ENCODE measurements around the gene KREMEN1.
A peak's percentile ranks its signal among the peaks of the same experiment; 100 is the strongest.

KREMEN1 gene

GRCh38 chr22:29152954-29153719, 80.3 kb downstream of the KREMEN1 start:
- ATAC-seq (no peak), DNase-seq (no peak)
- peaks cover 9% of the 10 kb centered on the region for H3K4me1 Mint-ChIP-seq
- no peak overlapping the region for H3K4me3 Mint-ChIP-seq
- peaks cover 64% of the 10 kb centered on the region for H3K27me3 Mint-ChIP-seq
- no peak overlapping the region for H3K27ac Mint-ChIP-seq
- H3K9me3 Mint-ChIP-seq, result no peaks in the 10 kb centered on the region

- ATAC-seq (peak; percentile 82), DNase-seq (peak; percentile 73 to 74)
- Mint-ChIP-seq H3K4me3 (peak overlapping the region; percentile 27 to 35), H3K4me1 (peaks cover 9% of the 10 kb centered on the region), H3K27ac (no peak overlapping the region), H3K9me3 (no peaks in the 10 kb centered on the region), H3K27me3 (peaks cover 68% of the 10 kb centered on the region)
Observed at GRCh38 chr22:29154364-29155048, 81.7 kb downstream of the KREMEN1 start.

DNA sequence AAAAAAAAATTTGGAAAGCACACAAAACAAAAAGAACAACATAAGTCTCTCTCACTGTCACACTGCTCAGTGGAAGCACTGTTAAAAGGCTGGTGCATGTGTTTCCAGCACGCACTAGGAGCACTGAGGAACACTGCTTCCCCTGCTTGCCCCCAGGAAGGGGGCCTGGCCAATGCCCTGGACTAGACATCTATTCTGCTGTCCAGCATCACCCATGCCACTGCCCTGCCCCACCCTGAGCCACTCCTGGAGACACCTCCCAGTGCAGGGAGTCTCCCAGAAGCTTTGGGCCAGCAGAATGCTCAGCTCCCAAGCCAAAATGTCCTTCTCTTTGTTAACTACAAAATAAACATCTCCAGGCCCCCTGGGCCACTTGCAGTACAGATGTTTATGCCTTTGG, 83.1 kb downstream of the KREMEN1 start:
- Mint-ChIP-seq H3K27me3 (peaks cover 79% of the 10 kb centered on the region), H3K27ac (no peak overlapping the region), H3K4me3 (no peak overlapping the region), H3K9me3 (no peaks in the 10 kb centered on the region), H3K4me1 (peaks cover 13% of the 10 kb centered on the region)
- ATAC-seq (no peak), DNase-seq (no peak)

- DNase-seq, result no peak
- no peak overlapping the region for H3K4me3 Mint-ChIP-seq
- H3K27me3 Mint-ChIP-seq, result peaks cover 84% of the 10 kb centered on the region
- H3K9me3 Mint-ChIP-seq, result no peaks in the 10 kb centered on the region
- H3K4me1 Mint-ChIP-seq, result peaks cover 15% of the 10 kb centered on the region
- H3K27ac Mint-ChIP-seq, result no peak overlapping the region
- ATAC-seq, result peak; percentile 37
Observed at GRCh38 chr22:29156507-29156906, 83.7 kb downstream of the KREMEN1 start.

GRCh38 chr22:29157759-29158535, 85.1 kb downstream of the KREMEN1 start:
- Mint-ChIP-seq H3K27ac (no peak overlapping the region), H3K4me1 (peaks cover 16% of the 10 kb centered on the region), H3K9me3 (no peaks in the 10 kb centered on the region), H3K4me3 (no peak overlapping the region), H3K27me3 (peaks cover 72% of the 10 kb centered on the region)
- no peak for DNase-seq
- no peak for ATAC-seq

- ATAC-seq (no peak), DNase-seq (no peak)
- Mint-ChIP-seq H3K27ac (no peak overlapping the region), H3K4me1 (peaks cover 22% of the 10 kb centered on the region), H3K27me3 (peaks cover 72% of the 10 kb centered on the region), H3K4me3 (no peak overlapping the region), H3K9me3 (no peaks in the 10 kb centered on the region)
Observed at GRCh38 chr22:29158546-29158945, 85.7 kb downstream of the KREMEN1 start.

DNA sequence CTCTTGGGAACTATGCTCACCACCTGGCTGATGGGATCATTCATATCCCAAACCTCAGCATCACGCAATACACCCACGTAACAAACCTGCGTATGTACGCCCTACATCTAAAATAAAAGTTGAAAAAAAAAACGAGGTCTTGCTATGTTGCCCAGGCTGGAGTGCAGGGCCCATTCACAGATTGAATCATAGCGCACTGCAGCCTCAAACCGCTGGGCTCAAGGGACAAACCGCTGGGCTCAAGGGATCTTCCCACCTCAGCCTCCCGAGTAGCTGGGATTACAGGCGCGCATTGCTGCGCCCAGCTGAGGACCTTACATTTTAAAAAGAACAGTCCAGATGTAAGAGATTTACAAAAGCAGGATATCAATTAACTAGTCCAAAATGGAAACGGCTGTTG, 91.0 kb downstream of the KREMEN1 start:
- Mint-ChIP-seq H3K4me3 (no peak overlapping the region), H3K4me1 (peaks cover 38% of the 10 kb centered on the region)
- ATAC-seq, result no peak

DNA sequence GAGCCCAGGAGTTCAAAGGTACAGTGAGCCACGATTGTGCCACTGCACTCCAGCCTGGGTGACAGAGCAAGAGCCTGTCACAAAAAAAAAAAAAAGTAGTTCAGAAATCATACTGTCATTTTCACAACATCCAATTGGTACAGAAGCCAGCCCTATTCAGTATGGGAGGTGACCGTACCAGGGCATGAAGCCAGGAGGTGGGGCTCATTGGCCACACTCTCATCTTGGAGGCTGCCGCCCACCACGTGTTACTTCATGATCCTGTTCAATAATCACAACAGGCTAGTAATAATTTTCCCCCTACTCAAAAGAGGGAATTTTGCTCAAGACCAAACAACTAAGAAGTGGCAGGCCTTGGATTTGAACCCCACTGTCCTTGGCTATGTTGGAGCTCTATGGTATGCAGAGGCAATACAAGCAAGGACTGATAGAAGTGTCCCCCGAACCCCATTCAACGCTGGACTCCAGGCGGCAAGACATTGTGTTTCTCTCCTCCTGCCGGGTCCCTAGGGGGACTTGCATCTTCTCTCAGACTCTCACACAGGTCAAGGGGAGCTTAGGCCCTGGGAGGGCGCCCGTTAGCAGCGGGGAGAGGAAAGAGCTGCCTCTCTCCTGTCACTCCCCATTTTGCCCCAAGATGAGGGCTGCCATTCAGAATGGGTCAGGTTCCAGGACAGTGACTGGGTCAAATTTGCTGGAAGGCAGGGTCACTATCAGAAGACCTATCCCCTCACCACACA, 92.7 kb downstream of the KREMEN1 start:
- Mint-ChIP-seq H3K9me3 (no peaks in the 10 kb centered on the region), H3K27me3 (peaks cover 77% of the 10 kb centered on the region), H3K4me3 (no peak overlapping the region), H3K4me1 (peaks cover 38% of the 10 kb centered on the region), H3K27ac (no peak overlapping the region)
- ATAC-seq (no peak), DNase-seq (no peak)

More for the DNA sequence above, 91.0 kb downstream of the KREMEN1 start:
- H3K27ac Mint-ChIP-seq, result no peak overlapping the region
- H3K9me3 Mint-ChIP-seq, result no peaks in the 10 kb centered on the region
- H3K27me3 Mint-ChIP-seq, result peaks cover 69% of the 10 kb centered on the region
- no peak for DNase-seq

DNA sequence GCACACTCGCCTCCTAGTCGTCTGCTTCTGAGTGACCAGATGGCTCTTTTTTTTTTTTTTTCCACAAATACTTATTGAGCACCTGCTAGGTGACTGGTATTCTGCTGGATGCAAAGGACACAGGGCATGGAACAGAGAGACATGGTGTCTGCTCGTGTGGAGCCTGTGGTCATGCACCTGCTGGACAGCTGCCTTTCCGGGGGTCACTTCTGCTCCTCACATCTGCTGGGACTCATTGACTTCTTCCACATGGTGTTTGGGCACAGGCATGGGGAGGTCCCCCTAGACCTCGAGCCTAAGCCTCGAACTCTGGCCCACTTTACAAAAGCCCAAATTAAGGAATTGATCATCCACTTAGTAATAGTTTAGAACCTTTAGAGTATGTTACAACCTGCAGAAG, 93.3 kb downstream of the KREMEN1 start:
- ATAC-seq, result no peak
- H3K4me3 Mint-ChIP-seq, result peak overlapping the region in 1 of 2 donors; percentile 35
- peak overlapping the region; percentile 72 to 83 for H3K27ac Mint-ChIP-seq
- no peaks in the 10 kb centered on the region for H3K9me3 Mint-ChIP-seq
- no peak for DNase-seq
- peaks cover 80% of the 10 kb centered on the region for H3K27me3 Mint-ChIP-seq
- peaks cover 32% of the 10 kb centered on the region for H3K4me1 Mint-ChIP-seq

DNA sequence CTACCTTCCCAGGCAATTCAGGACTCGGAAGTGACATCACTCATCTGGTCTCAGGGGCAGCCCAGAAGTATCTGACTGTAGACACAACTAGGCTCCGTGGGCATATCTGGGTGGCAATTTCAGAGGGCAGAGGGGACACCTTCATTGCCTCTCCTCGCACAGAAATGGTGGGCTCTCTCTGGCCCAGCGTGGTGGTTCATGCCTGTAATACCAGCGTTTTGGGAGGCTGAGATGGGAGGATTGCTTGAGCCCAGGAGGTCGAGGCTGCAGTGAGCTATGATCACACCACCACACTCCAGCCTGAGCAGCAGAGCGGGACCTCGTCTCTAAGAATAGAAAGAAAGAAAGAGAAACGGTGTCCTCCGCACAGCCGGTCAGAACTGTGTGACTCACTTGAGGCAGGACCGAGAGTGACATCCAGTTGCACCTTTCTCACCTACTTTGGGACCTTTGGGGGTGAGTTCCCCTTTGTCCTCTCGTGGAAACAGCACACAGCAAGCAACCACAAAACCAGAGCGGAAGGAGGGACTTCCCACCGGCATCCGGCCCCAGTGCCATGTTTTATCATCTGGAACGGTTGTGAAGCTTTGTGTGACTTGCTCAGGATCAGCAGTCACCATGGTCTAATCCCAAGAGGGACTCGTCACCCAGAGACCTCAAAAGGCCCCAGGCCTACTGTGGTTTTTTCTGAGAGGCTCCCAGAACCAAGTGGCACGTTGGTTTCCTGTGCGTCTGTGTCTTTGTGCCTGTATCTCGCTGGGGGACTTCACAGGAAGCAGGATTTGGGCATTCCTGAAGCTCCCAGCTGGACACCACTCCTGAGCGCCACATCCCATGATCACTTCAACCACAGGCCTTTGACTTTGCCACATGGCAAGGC, 94.4 kb downstream of the KREMEN1 start:
- Mint-ChIP-seq H3K4me1 (peaks cover 31% of the 10 kb centered on the region), H3K4me3 (peak overlapping the region; percentile 53 to 69), H3K27me3 (peaks cover 87% of the 10 kb centered on the region), H3K9me3 (peaks cover 0 to 9% of the 10 kb centered on the region in 2 donors), H3K27ac (peak overlapping the region; percentile 64 to 80)
- ATAC-seq (peak; percentile 97), DNase-seq (peak; percentile 69 to 92)

DNA sequence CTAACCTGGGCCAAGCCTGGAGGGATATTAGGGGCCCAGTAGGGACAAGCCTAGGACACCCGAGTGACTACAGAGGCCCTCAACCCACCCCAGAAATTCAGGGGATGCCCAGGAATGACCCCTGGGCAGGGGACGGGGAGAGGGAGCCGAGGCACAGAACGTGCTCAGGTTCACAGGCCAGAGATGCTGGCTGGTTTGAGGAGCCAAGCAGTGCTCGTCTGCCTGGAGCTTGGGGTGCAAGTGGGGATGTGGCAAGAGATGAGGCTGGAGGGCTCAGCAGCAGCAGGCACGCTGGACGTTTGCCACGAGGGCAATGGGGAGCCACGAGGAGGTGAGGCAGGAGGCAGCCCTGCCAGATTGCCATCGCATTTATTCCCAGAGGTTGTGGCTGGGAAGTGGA, 98.9 kb downstream of the KREMEN1 start:
- H3K27me3 Mint-ChIP-seq, result peaks cover 73% of the 10 kb centered on the region
- peaks cover 19 to 26% of the 10 kb centered on the region in 2 donors for H3K9me3 Mint-ChIP-seq
- peaks cover 13% of the 10 kb centered on the region for H3K4me1 Mint-ChIP-seq
- ATAC-seq, result no peak
- no peak overlapping the region for H3K27ac Mint-ChIP-seq
- DNase-seq, result no peak
- no peak overlapping the region for H3K4me3 Mint-ChIP-seq

DNA sequence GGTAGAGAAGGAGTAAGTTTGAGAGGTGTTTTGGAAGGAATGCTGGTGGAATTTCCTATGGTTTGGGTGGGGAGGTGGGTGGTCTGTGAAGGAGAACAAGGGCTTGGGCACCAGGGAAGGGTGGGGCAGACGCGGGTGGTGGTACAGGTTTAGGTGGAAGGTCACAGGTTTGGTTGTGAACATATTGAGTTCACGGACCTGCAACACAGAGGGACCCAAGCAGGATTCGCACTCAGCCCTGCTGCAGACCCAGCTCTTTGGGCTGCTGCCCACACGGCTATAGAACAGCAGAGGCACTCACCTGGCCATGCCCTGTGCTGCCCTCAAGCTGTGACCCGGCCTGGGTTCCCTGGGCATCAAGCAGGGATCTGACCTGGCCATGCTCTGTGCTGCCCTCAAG, 99.4 kb downstream of the KREMEN1 start:
- no peak for ATAC-seq
- no peak overlapping the region for H3K27ac Mint-ChIP-seq
- H3K9me3 Mint-ChIP-seq, result peaks cover 19 to 26% of the 10 kb centered on the region in 2 donors
- peaks cover 8% of the 10 kb centered on the region for H3K4me1 Mint-ChIP-seq
- no peak for DNase-seq
- H3K4me3 Mint-ChIP-seq, result no peak overlapping the region
- H3K27me3 Mint-ChIP-seq, result peaks cover 72% of the 10 kb centered on the region

DNA sequence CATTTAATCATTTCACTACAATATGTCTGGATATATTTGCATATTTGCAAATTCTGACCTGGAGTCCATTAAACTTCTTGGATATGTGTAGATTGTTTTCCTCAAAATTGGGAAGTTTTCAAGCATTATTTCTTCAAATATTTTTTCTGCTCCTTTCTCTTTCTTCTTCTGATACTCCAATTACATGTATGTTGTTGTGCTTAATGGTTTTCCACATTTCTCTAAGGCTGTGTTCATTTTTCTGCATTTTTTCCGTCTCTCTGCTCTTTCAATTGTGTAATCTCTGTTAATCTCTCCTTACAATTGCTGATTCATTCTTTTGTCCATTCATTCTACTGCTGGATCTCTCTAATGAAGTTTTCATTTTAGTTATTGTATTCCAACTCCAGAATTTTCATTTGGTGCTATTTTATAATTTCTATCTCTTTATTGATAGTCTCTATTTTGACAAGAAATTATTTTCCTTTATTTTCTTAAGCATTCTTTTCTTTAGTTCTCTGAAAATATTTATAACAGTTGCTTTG, 102.5 kb downstream of the KREMEN1 start:
- DNase-seq, result no peak
- Mint-ChIP-seq H3K9me3 (peaks cover 19 to 26% of the 10 kb centered on the region in 2 donors), H3K27me3 (peaks cover 49% of the 10 kb centered on the region), H3K4me3 (no peak overlapping the region), H3K27ac (no peak overlapping the region), H3K4me1 (no peaks in the 10 kb centered on the region)
- no peak for ATAC-seq

All from stimulated activated naive CD8-positive, alpha-beta T cell treated with anti-CD3 and anti-CD28 coated beads, Interleukin-15, amount 100 ng/mL, for 72 hours (primary cell).